LNCaP clone FGC (cell line): ENCODE results near the gene CDADC1.

ENCODE experiments used
- DNase-seq: peaks from one replicate; pipeline ENCODE4 v3.0.0-alpha.2; 2011; ENCODE audit warnings: low read depth
- H3K4me3 ChIP-seq: 2 replicates; pipeline ENCODE4 v1.5.1; 2011; ENCODE audit warnings: mild to moderate bottlenecking, low read depth, low read length, control low read depth
- CTCF ChIP-seq: IDR thresholded peaks from 2 replicates; pipeline ENCODE4 v1.5.1; 2012; ENCODE audit warnings: mild to moderate bottlenecking; ENCODE audit not compliant: control insufficient read depth, insufficient read depth; ENCODE audit errors: extremely low read depth

The CDADC1 gene

GRCh38 chr13:49247643-49248621 is at the start of gene CDADC1:
Gene CDADC1, plus strand, starts transcription at chr13:49247925. Its CDS starts 113 bp downstream, at chr13:49248038.
- TF ChIP-seq CTCF, result no peak
- peak within 1 kb of the TSS; percentile 93 for H3K4me3 ChIP-seq
- peak; percentile 80 for DNase-seq

GRCh38 chr13:49206641-49207040 is 41.1 kb upstream of the CDADC1 start:
- H3K4me3 ChIP-seq, result no peak overlapping the region
- DNase-seq, result no peak
- no peak for TF ChIP-seq CTCF

GRCh38 chr13:49208619-49209018 is 39.1 kb upstream of the CDADC1 start:
- no peak for DNase-seq
- H3K4me3 ChIP-seq, result no peak overlapping the region
- no peak for TF ChIP-seq CTCF

GRCh38 chr13:49210114-49210513 is 37.6 kb upstream of the CDADC1 start:
- no peak for DNase-seq
- H3K4me3 ChIP-seq, result no peak overlapping the region
- TF ChIP-seq CTCF, result no peak

GRCh38 chr13:49210669-49211068 is 37.1 kb upstream of the CDADC1 start:
- DNase-seq, result no peak
- TF ChIP-seq CTCF, result no peak
- no peak overlapping the region for H3K4me3 ChIP-seq

GRCh38 chr13:49213539-49213938 is 34.2 kb upstream of the CDADC1 start:
- H3K4me3 ChIP-seq, result no peak overlapping the region
- no peak for TF ChIP-seq CTCF
- DNase-seq, result no peak
